Stomach smooth muscle (tissue), 2 donors: ENCODE measurements around the gene CSDE1.
A peak's percentile ranks its signal among the peaks of the same experiment; 100 is the strongest.

Experiments used
- H3K27ac ChIP-seq: one replicate; pipeline ENCODE4 v1.7.0; 2013; ENCODE audit warnings: mild to moderate bottlenecking, low read length, inconsistent platforms
- H3K27me3 ChIP-seq, 2 donors: one replicate each; pipeline ENCODE4 v1.7.0; 2013; ENCODE audit warnings: low read length in 2 of 2; ENCODE audit not compliant: insufficient read depth in 2 of 2, control insufficient read depth in 1 of 2
- H3K36me3 ChIP-seq, 2 donors: one replicate each; pipeline ENCODE4 v1.7.0; 2013; ENCODE audit warnings: low read length in 2 of 2; ENCODE audit not compliant: control insufficient read depth in 2 of 2, insufficient read depth in 2 of 2
- H3K4me1 ChIP-seq: one replicate; pipeline ENCODE4 v1.7.0; 2013; ENCODE audit warnings: low read length; ENCODE audit not compliant: control insufficient read depth, insufficient read depth
- H3K4me3 ChIP-seq, 2 donors: one replicate each; pipeline ENCODE4 v1.7.0; 2013; ENCODE audit warnings: low read length in 2 of 2
- H3K9ac ChIP-seq, 2 donors: one replicate each; pipeline ENCODE4 v1.7.0; 2013; ENCODE audit warnings: low read length in 2 of 2, mild to moderate bottlenecking in 1 of 2
- H3K9me3 ChIP-seq, 2 donors: one replicate each; pipeline ENCODE4 v1.7.0; 2013; ENCODE audit warnings: low read length in 2 of 2; ENCODE audit not compliant: control insufficient read depth in 2 of 2
- donor health status: healthy.
- donor health status: Pancreatic carcinoma.

Gene CSDE1

GRCh38 chr1:114723457-114723856 lies 34.3 kb downstream of the CSDE1 start:
- Histone ChIP-seq H3K9ac (no peak overlapping the region), H3K27me3 (no peaks in the 10 kb centered on the region), H3K4me1 (no peaks in the 10 kb centered on the region), H3K36me3 (peaks cover 53 to 71% of the 10 kb centered on the region in 2 donors), H3K4me3 (no peak overlapping the region), H3K9me3 (no peaks in the 10 kb centered on the region), H3K27ac (no peak overlapping the region)

- Histone ChIP-seq H3K9me3 (no peaks in the 10 kb centered on the region), H3K4me3 (no peak overlapping the region), H3K36me3 (peaks cover 50 to 65% of the 10 kb centered on the region in 2 donors), H3K27ac (no peak overlapping the region), H3K4me1 (peaks cover 9% of the 10 kb centered on the region), H3K9ac (no peak overlapping the region), H3K27me3 (no peaks in the 10 kb centered on the region)
Observed at GRCh38 chr1:114720492-114720891, 37.3 kb downstream of the CSDE1 start.

- H3K27me3 ChIP-seq, result no peaks in the 10 kb centered on the region
- no peak overlapping the region for H3K4me3 ChIP-seq
- peaks cover 9% of the 10 kb centered on the region for H3K4me1 ChIP-seq
- no peak overlapping the region for H3K27ac ChIP-seq
- H3K9me3 ChIP-seq, result no peaks in the 10 kb centered on the region
- H3K36me3 ChIP-seq, result peaks cover 41 to 58% of the 10 kb centered on the region in 2 donors
- H3K9ac ChIP-seq, result no peak overlapping the region
Observed at GRCh38 chr1:114719424-114719787, 38.4 kb downstream of the CSDE1 start.

- no peaks in the 10 kb centered on the region for H3K9me3 ChIP-seq
- no peaks in the 10 kb centered on the region for H3K27me3 ChIP-seq
- peaks cover 39 to 56% of the 10 kb centered on the region in 2 donors for H3K36me3 ChIP-seq
- no peak overlapping the region for H3K27ac ChIP-seq
- H3K4me1 ChIP-seq, result peaks cover 9% of the 10 kb centered on the region
- H3K9ac ChIP-seq, result no peak overlapping the region
- no peak overlapping the region for H3K4me3 ChIP-seq
Observed at GRCh38 chr1:114718661-114719423, 38.9 kb downstream of the CSDE1 start.

GRCh38 chr1:114716304-114717170 lies 41.2 kb downstream of the CSDE1 start, which contains the start of gene NRAS:
Gene NRAS, minus strand, starts transcription at chr1:114716771. Its CDS starts 611 bp downstream, at chr1:114716160.
- peaks cover 9% of the 10 kb centered on the region for H3K4me1 ChIP-seq
- no peaks in the 10 kb centered on the region for H3K9me3 ChIP-seq
- H3K4me3 ChIP-seq, result peak within 1 kb of the TSS; percentile 94 to 98
- no peaks in the 10 kb centered on the region for H3K27me3 ChIP-seq
- peak within 1 kb of the TSS; percentile 87 for H3K27ac ChIP-seq
- peak within 1 kb of the TSS; percentile 96 to 98 for H3K9ac ChIP-seq
- H3K36me3 ChIP-seq, result peaks cover 41 to 43% of the 10 kb centered on the region in 2 donors

GRCh38 chr1:114715952-114716303 lies 41.9 kb downstream of the CSDE1 start:
- Histone ChIP-seq H3K27me3 (no peaks in the 10 kb centered on the region), H3K9ac (peak overlapping the region; percentile 96 to 98), H3K36me3 (peaks cover 37 to 38% of the 10 kb centered on the region in 2 donors), H3K4me3 (peak overlapping the region; percentile 94 to 98), H3K4me1 (peaks cover 9% of the 10 kb centered on the region), H3K9me3 (no peaks in the 10 kb centered on the region), H3K27ac (peak overlapping the region; percentile 87)

- Histone ChIP-seq H3K27me3 (no peaks in the 10 kb centered on the region), H3K9me3 (no peaks in the 10 kb centered on the region), H3K4me3 (no peak overlapping the region), H3K4me1 (peaks cover 9% of the 10 kb centered on the region), H3K9ac (no peak overlapping the region), H3K27ac (no peak overlapping the region), H3K36me3 (peaks cover 17 to 21% of the 10 kb centered on the region in 2 donors)
Observed at GRCh38 chr1:114712977-114713376, 44.8 kb downstream of the CSDE1 start.

GRCh38 chr1:114710360-114710759 lies 47.4 kb downstream of the CSDE1 start:
- no peaks in the 10 kb centered on the region for H3K27me3 ChIP-seq
- no peak overlapping the region for H3K9ac ChIP-seq
- no peak overlapping the region for H3K27ac ChIP-seq
- H3K36me3 ChIP-seq, result peaks cover 29 to 35% of the 10 kb centered on the region in 2 donors
- H3K4me1 ChIP-seq, result no peaks in the 10 kb centered on the region
- H3K4me3 ChIP-seq, result no peak overlapping the region
- no peaks in the 10 kb centered on the region for H3K9me3 ChIP-seq

- Histone ChIP-seq H3K9ac (no peak overlapping the region), H3K9me3 (no peaks in the 10 kb centered on the region), H3K27me3 (no peaks in the 10 kb centered on the region), H3K4me3 (no peak overlapping the region), H3K4me1 (no peaks in the 10 kb centered on the region), H3K36me3 (peaks cover 27% of the 10 kb centered on the region in 2 donors), H3K27ac (no peak overlapping the region)
Observed at GRCh38 chr1:114707604-114708003, 50.2 kb downstream of the CSDE1 start.

GRCh38 chr1:114703242-114703641 lies 54.5 kb downstream of the CSDE1 start:
- Histone ChIP-seq H3K27ac (no peak overlapping the region), H3K27me3 (no peaks in the 10 kb centered on the region), H3K9me3 (no peaks in the 10 kb centered on the region), H3K36me3 (peaks cover 15 to 16% of the 10 kb centered on the region in 2 donors), H3K9ac (no peak overlapping the region), H3K4me1 (no peaks in the 10 kb centered on the region), H3K4me3 (no peak overlapping the region)
